HCT116 (cell line): ENCODE measurements around the gene TULP4. TPM values are rescaled to one million over a fixed set of nuclear protein-coding genes. Genes with fewer than 3 reads are reported as not detected.

Experiments
- ATAC-seq: fragments of 200-7000 bp; cut with Tn5 transposase; 2 replicates; pipeline ENCODE4 v1.9.1; 2020; ENCODE audit warnings: mild to moderate bottlenecking, moderate library complexity
- BruUV-seq: library from RNA; stranded (reverse); fragments of 400-500 nt; replicated peaks from 2 replicates; lab custom pipeline; 2021; lab: Mats Ljungman, UMichigan
- CTCF ChIA-PET: fragments of 300-600 bp; sonication (Branson Sonifier 250); formaldehyde crosslinking; loops from one replicate; lab custom pipeline; 2021; ENCODE audit warnings: antibody characterized with exemption; lab: Charles Lee
- POLR2A ChIA-PET: fragments of 300-600, 350-600 bp; sonication (Branson Sonifier 250); formaldehyde crosslinking; loops from one replicate; lab custom pipeline; 2021; ENCODE audit warnings: antibody characterized with exemption; lab: Charles Lee
- RAD21 ChIA-PET, 2 experiments: fragments of 300-600 bp; sonication (Branson Sonifier 250); formaldehyde crosslinking; loops; one replicate each; lab custom pipeline; 2023; ENCODE audit warnings: low total read pairs in 2 of 2; ENCODE audit not compliant: uncharacterized antibody in 2 of 2, unreplicated experiment in 2 of 2, low non-redundant PET in 1 of 2; lab: Charles Lee
- DNase-seq: peaks from one replicate; pipeline ENCODE4 v3.0.0-alpha.2; 2010; ENCODE audit warnings: low read depth, low spot score
- H2AFZ ChIP-seq: fragments of 200-600 bp; shearing (Covaris generic), sonication (generic); 2 replicates; pipeline ENCODE4 v1.6.1; 2017; ENCODE audit warnings: low read depth, mixed run types, mixed read lengths, antibody characterized with exemption, low read length; ENCODE audit not compliant: poor library complexity, severe bottlenecking
- H3K27ac ChIP-seq: 2 replicates; pipeline ENCODE4 v1.5.1; 2012; ENCODE audit warnings: low read depth, low read length
- H3K27me3 ChIP-seq: fragments of 200-600 bp; sonication (generic); 2 replicates; pipeline ENCODE4 v1.6.1; 2016; ENCODE audit warnings: mixed run types, low read length, mixed read lengths; ENCODE audit not compliant: insufficient read depth
- H3K36me3 ChIP-seq, 2 experiments: fragments of 200-500 bp in 1 of 2; fragments of 200-600 bp in 1 of 2; sonication (Bioruptor generic) in 1 of 2; sonication (generic) in 1 of 2; 2 replicates each; pipeline versions ENCODE4 v1.5.1 to v1.6.1; 2014 to 2016; ENCODE audit warnings: low read length in 2 of 2, inconsistent platforms in 1 of 2, mixed read lengths in 1 of 2, mixed run types in 1 of 2; ENCODE audit not compliant: insufficient read depth in 2 of 2, control insufficient read depth in 1 of 2
- H3K4me1 ChIP-seq, 2 experiments: fragments of 200-600 bp in 1 of 2; sonication (generic) in 1 of 2; 2 replicates each; pipeline versions ENCODE4 v1.5.1 to v1.6.1; 2012 to 2017; ENCODE audit warnings: low read length in 2 of 2, inconsistent platforms in 1 of 2, mild to moderate bottlenecking in 1 of 2, mixed read lengths in 1 of 2, mixed run types in 1 of 2, moderate library complexity in 1 of 2; ENCODE audit not compliant: insufficient read depth in 2 of 2, control insufficient read depth in 1 of 2
- H3K4me2 ChIP-seq: fragments of 200-600 bp; sonication (generic); 2 replicates; pipeline ENCODE4 v1.6.1; 2017; ENCODE audit warnings: mixed run types, low read length, mixed read lengths
- H3K4me3 ChIP-seq, 2 experiments: fragments of 200-600 bp in 1 of 2; sonication (generic) in 1 of 2; replicated peaks in 1 of 2; 2 replicates each; pipeline ENCODE4 v1.5.1; 2011 to 2016; ENCODE audit warnings: low read length in 2 of 2, control low read depth in 1 of 2, low read depth in 1 of 2, mild to moderate bottlenecking in 1 of 2, mixed read lengths in 1 of 2, mixed run types in 1 of 2
- H3K79me2 ChIP-seq: fragments of 200-600 bp; sonication (generic); 2 replicates; pipeline ENCODE4 v1.6.1; 2017; ENCODE audit warnings: mild to moderate bottlenecking, mixed run types, low read length, moderate library complexity, mixed read lengths; ENCODE audit not compliant: insufficient read depth
- H3K9ac ChIP-seq: fragments of 200-600 bp; sonication (generic); 2 replicates; pipeline ENCODE4 v1.6.1; 2016; ENCODE audit warnings: low read length, mixed read lengths
- H3K9me2 ChIP-seq: fragments of 200-600 bp; sonication (generic), shearing (Covaris generic); 2 replicates; pipeline ENCODE4 v1.6.1; 2017; ENCODE audit warnings: mixed run types, mild to moderate bottlenecking, moderate library complexity; ENCODE audit not compliant: insufficient read depth
- H3K9me3 ChIP-seq, 2 experiments: fragments of 200-500 bp in 1 of 2; fragments of 200-600 bp in 1 of 2; sonication (Bioruptor generic) in 1 of 2; sonication (generic) in 1 of 2; 2 replicates each; pipeline ENCODE4 v1.6.1; 2014 to 2017; ENCODE audit warnings: low read length in 2 of 2, mixed read lengths in 2 of 2, inconsistent platforms in 1 of 2, low read depth in 1 of 2, mild to moderate bottlenecking in 1 of 2, mixed run types in 1 of 2, moderate library complexity in 1 of 2; ENCODE audit not compliant: control insufficient read depth in 1 of 2, insufficient read depth in 1 of 2
- H4K20me1 ChIP-seq: fragments of 200-600 bp; sonication (generic), shearing (Covaris generic); 2 replicates; pipeline ENCODE4 v1.6.1; 2017; ENCODE audit warnings: mixed run types, mild to moderate bottlenecking, moderate library complexity; ENCODE audit not compliant: insufficient read depth
- EGR1 ChIP-seq: IDR thresholded peaks from 2 replicates; pipeline ENCODE4 v1.6.1; 2012; ENCODE audit warnings: low read depth
- ELF1 ChIP-seq: IDR thresholded peaks from 2 replicates; pipeline ENCODE4 v1.6.1; 2012; ENCODE audit warnings: low read depth, borderline replicate concordance
- EZH2phosphoT487 ChIP-seq: fragments of 200-600 bp; IDR thresholded peaks from 2 replicates; pipeline ENCODE4 v1.6.1; 2018; ENCODE audit warnings: antibody characterized with exemption, borderline replicate concordance
- FOSL1 ChIP-seq: IDR thresholded peaks from 2 replicates; pipeline ENCODE4 v1.6.1; 2012; ENCODE audit warnings: low read depth
- JUND ChIP-seq: IDR thresholded peaks from 2 replicates; pipeline ENCODE4 v1.6.1; 2012
- POLR2A ChIP-seq: IDR thresholded peaks from 2 replicates; pipeline ENCODE4 v1.7.0; 2011; ENCODE audit warnings: borderline replicate concordance; ENCODE audit not compliant: insufficient read depth, insufficient read length; ENCODE audit errors: extremely low read depth
- POLR2AphosphoS5 ChIP-seq: IDR thresholded peaks from 2 replicates; pipeline ENCODE4 v1.6.1; 2011; ENCODE audit warnings: mild to moderate bottlenecking, low read depth, low read length, moderate library complexity
- REST ChIP-seq: IDR thresholded peaks from 2 replicates; pipeline ENCODE4 v1.6.1; 2012; ENCODE audit warnings: low read depth
- TCF7L2 ChIP-seq: IDR thresholded peaks from 2 replicates; pipeline ENCODE4 v1.7.0; 2011; ENCODE audit warnings: borderline replicate concordance, inconsistent platforms; ENCODE audit not compliant: insufficient read depth, insufficient read length; ENCODE audit errors: extremely low read depth
- ZBTB33 ChIP-seq: IDR thresholded peaks from 2 replicates; pipeline ENCODE4 v1.6.1; 2011; ENCODE audit warnings: mild to moderate bottlenecking, low read length, moderate library complexity; ENCODE audit not compliant: insufficient replicate concordance; ENCODE audit errors: extremely low read depth
- ZNF274 ChIP-seq: fragments of 200-500 bp; sonication (Bioruptor generic); IDR thresholded peaks from 2 replicates; pipeline ENCODE4 v1.6.1; 2014; ENCODE audit warnings: mild to moderate bottlenecking, low read depth, low read length, inconsistent platforms
- intact Hi-C: fragments of 100-400 bp; cut with micrococcal nuclease; formaldehyde crosslinking; loops from 2 replicates; pipeline ENCODE4 v1.10.0; 2022
- total RNA-seq: library from RNA; stranded (reverse); gene quantifications from one replicate; pipeline ENCODE4 v1.2.1, GENCODE V29; 2021; ENCODE audit not compliant: unreplicated experiment
- TF ChIP-seq, protein P1 (sequence below), 3 experiments: fragments of 200-600 bp in 1 of 3; sonication (generic) in 1 of 3; IDR thresholded peaks in 2 of 3; conservative IDR thresholded peaks in 1 of 3; 2 replicates each; pipeline ENCODE4 v1.5.1; 2012 to 2017; ENCODE audit warnings: low read depth in 2 of 3, low read length in 2 of 3, antibody characterized with exemption in 1 of 3, borderline replicate concordance in 1 of 3, control low read depth in 1 of 3, mild to moderate bottlenecking in 1 of 3, mixed read lengths in 1 of 3, mixed run types in 1 of 3, moderate library complexity in 1 of 3; ENCODE audit not compliant: insufficient read depth in 1 of 3
- TF ChIP-seq, protein P2 (sequence below): IDR thresholded peaks from 2 replicates; pipeline ENCODE4 v1.6.1; 2012

The TULP4 gene
- total RNA-seq, 1 experiment from 2014 or later, result 70.8 TPM

DNA sequence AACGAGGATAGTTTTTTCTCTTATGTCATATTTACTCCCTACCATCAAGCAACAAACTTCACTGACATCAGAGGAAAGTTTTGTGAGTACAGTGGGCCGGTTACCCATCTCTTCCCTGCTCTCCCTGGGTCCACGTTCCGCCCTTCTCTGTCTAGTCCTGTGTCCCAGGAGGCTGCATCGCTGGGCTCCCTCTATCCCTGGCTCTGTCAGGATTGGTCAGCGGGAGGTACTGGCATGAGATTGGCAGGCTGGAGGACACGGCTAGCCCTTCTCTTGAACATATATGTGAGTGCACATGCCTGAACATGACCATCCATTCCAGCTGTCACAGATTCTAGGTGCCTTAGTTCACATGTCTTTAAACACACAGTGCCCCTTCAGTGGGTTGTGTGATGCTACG lies 217.4 kb downstream of the TULP4 start:
- CTCF ChIA-PET, result no interaction called here
- DNase-seq (no peak), ATAC-seq (no peak)
- H3K9me3 ChIP-seq, result no peaks in the 10 kb centered on the region
- H4K20me1 ChIP-seq, result no peaks in the 10 kb centered on the region
- H3K9ac ChIP-seq, result no peak overlapping the region
- H3K79me2 ChIP-seq, result no peaks in the 10 kb centered on the region
- RAD21 ChIA-PET, result interaction anchor here in 1 of 2 experiments (0.7 kb wide), 1 partner anchor 580 kb away, joined by 5 read pairs; no protein-coding TSS in a partner anchor
- H3K9me2 ChIP-seq, result no peaks in the 10 kb centered on the region
- TF ChIP-seq EZH2phosphoT487 (no peak), TCF7L2 (no peak), POLR2AphosphoS5 (no peak), POLR2A (no peak), FOSL1 (no peak)
- no peaks in the 10 kb centered on the region for H3K36me3 ChIP-seq
- H3K4me3 ChIP-seq, result no peak overlapping the region
- H3K27me3 ChIP-seq, result no peaks in the 10 kb centered on the region
- POLR2A ChIA-PET, result no interaction called here
- H3K4me2 ChIP-seq, result no peak overlapping the region
- no peaks in the 10 kb centered on the region for H3K4me1 ChIP-seq
- H3K27ac ChIP-seq, result no peak overlapping the region
- no TSS peak for BruUV-seq
- intact Hi-C loops, result no loop called here
- no peak overlapping the region for H2AFZ ChIP-seq

DNA sequence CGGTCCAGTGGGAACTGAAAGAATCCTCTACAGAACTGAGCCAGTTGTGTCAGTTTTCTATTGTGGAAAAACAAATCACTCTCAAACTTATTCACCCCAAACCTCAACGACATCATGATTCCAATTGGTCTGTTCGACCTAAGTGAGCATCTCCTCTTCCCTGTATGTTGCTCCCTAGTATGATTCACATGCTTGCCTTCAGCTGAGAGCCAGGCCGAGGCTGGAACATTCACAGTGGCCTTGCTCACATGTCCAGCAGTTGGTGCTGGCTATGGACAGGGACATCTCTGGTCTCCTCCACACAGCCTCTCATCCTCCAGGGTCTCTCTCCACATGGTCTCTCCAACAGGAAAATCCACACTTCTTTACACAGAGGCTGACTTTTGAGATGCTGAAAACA lies 219.3 kb downstream of the TULP4 start:
- Histone ChIP-seq H3K79me2 (no peaks in the 10 kb centered on the region), H3K27me3 (no peaks in the 10 kb centered on the region), H3K36me3 (no peaks in the 10 kb centered on the region), H3K27ac (no peak overlapping the region), H3K4me3 (no peak overlapping the region), H2AFZ (no peak overlapping the region), H3K4me2 (no peak overlapping the region), H3K9ac (no peak overlapping the region), H3K9me3 (no peaks in the 10 kb centered on the region), H4K20me1 (no peaks in the 10 kb centered on the region), H3K4me1 (peaks cover 6 to 7% of the 10 kb centered on the region in 2 experiments; a peak in 3 of 4 replicates), H3K9me2 (no peaks in the 10 kb centered on the region)
- ChIA-PET RAD21 (no interaction called here), POLR2A (no interaction called here), CTCF (no interaction called here)
- no TSS peak for BruUV-seq
- intact Hi-C loops, result no loop called here
- DNase-seq, result no peak
- no peak for ATAC-seq
- TF ChIP-seq, protein P1, sequence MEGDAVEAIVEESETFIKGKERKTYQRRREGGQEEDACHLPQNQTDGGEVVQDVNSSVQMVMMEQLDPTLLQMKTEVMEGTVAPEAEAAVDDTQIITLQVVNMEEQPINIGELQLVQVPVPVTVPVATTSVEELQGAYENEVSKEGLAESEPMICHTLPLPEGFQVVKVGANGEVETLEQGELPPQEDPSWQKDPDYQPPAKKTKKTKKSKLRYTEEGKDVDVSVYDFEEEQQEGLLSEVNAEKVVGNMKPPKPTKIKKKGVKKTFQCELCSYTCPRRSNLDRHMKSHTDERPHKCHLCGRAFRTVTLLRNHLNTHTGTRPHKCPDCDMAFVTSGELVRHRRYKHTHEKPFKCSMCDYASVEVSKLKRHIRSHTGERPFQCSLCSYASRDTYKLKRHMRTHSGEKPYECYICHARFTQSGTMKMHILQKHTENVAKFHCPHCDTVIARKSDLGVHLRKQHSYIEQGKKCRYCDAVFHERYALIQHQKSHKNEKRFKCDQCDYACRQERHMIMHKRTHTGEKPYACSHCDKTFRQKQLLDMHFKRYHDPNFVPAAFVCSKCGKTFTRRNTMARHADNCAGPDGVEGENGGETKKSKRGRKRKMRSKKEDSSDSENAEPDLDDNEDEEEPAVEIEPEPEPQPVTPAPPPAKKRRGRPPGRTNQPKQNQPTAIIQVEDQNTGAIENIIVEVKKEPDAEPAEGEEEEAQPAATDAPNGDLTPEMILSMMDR (IDR thresholded peaks at IDR 0.05 in 2 of 3, conservative IDR thresholded peaks at IDR 0.05 in 1 of 3; ENCODE audit: borderline replicate concordance in 1 of 3, insufficient read depth in 1 of 3, low read depth in 2 of 3, low read length in 2 of 3), result no peak
- TF ChIP-seq ELF1 (no peak), EZH2phosphoT487 (no peak), EGR1 (no peak), FOSL1 (no peak), ZBTB33 (no peak), JUND (no peak), REST (no peak), ZNF274 (no peak)
- TF ChIP-seq, protein P2, sequence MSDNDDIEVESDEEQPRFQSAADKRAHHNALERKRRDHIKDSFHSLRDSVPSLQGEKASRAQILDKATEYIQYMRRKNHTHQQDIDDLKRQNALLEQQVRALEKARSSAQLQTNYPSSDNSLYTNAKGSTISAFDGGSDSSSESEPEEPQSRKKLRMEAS, result no peak
